ENCODE measurements around the gene CAMKMT.

The CAMKMT gene

GRCh38 chr2:44778671-44779476 is 417.1 kb downstream of the CAMKMT start:
- no peak for DNase-seq

- DNase-seq = no peak
These were observed 418.0 kb downstream of the CAMKMT start for GRCh38 chr2:44779793-44780192.

- DNase-seq = no peak
These were observed 418.7 kb downstream of the CAMKMT start for GRCh38 chr2:44780406-44780805.

- no peak for DNase-seq
These were observed 423.7 kb downstream of the CAMKMT start for GRCh38 chr2:44785433-44785832.

- DNase-seq = no peak
These were observed 424.5 kb downstream of the CAMKMT start for GRCh38 chr2:44786045-44786816.

- DNase-seq = no peak
These were observed 425.1 kb downstream of the CAMKMT start for GRCh38 chr2:44786817-44787214.

GRCh38 chr2:44787663-44788062 is 425.9 kb downstream of the CAMKMT start:
- no peak for DNase-seq

GRCh38 chr2:44789446-44789845 is 427.7 kb downstream of the CAMKMT start:
- DNase-seq = no peak

- no peak for DNase-seq
These were observed 428.4 kb downstream of the CAMKMT start for GRCh38 chr2:44789971-44790721.

GRCh38 chr2:44793322-44793870 is 431.6 kb downstream of the CAMKMT start:
- DNase-seq = peak; percentile 7

- no peak for DNase-seq
These were observed 435.0 kb downstream of the CAMKMT start for GRCh38 chr2:44796771-44797170.

- DNase-seq = no peak
These were observed 436.5 kb downstream of the CAMKMT start for GRCh38 chr2:44798139-44798659.

- DNase-seq = no peak
These were observed 437.4 kb downstream of the CAMKMT start for GRCh38 chr2:44799105-44799504.

GRCh38 chr2:44799754-44800153 is 438.0 kb downstream of the CAMKMT start:
- DNase-seq = no peak

- no peak for DNase-seq
These were observed 439.6 kb downstream of the CAMKMT start for GRCh38 chr2:44801289-44801840.

GRCh38 chr2:44801841-44802776 is 440.4 kb downstream of the CAMKMT start:
- DNase-seq = no peak

- DNase-seq = no peak
These were observed 441.2 kb downstream of the CAMKMT start for GRCh38 chr2:44802777-44803424.

GRCh38 chr2:44804406-44805265 is 442.9 kb downstream of the CAMKMT start:
- no peak for DNase-seq

GRCh38 chr2:44805401-44806235 is 443.9 kb downstream of the CAMKMT start:
- DNase-seq = no peak
